Measurements from ENCODE around the gene JARID2. TPM values are rescaled to one million over a fixed set of nuclear protein-coding genes. Genes with fewer than 3 reads are reported as not detected.

Gene JARID2
- total RNA-seq, 2 experiments from 2014 or later: 27.5 to 27.6 TPM

DNA sequence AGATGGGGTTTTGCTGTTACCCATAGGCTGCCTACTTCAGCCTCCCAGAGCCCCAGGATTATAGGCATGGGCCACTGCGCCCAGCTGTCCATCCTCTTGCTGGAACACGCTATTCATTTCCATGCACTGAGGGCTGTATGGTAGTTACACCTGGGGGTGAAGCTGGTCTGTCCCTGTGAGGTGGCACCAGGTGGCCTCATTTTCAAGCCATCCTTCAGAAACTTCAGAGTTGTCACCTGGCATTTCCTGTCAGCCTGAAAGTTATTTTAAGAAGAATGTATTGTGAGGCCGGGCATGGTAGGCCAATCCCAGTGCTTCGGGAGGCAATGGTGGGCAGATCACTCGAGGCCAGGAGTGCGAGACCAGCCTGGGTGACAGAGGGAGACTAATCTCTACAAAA lies 269.4 kb downstream of the JARID2 start:
- Mint-ChIP-seq H3K4me1 (peaks cover 8% of the 10 kb centered on the region), H3K4me3 (no peak overlapping the region), H3K27ac (peak overlapping the region; percentile 74), H3K27me3 (no peaks in the 10 kb centered on the region), H3K36me3 (ENCODE audit: low read depth) (peaks cover 39% of the 10 kb centered on the region), H3K9me3 (no peaks in the 10 kb centered on the region)
- no peak for DNase-seq
- CTCF ChIA-PET: interaction anchor here (1.3 kb wide), 1 partner anchor 16 kb away, joined by 6 read pairs; no protein-coding TSS in a partner anchor
- POLR2A ChIA-PET: no interaction called here

DNA sequence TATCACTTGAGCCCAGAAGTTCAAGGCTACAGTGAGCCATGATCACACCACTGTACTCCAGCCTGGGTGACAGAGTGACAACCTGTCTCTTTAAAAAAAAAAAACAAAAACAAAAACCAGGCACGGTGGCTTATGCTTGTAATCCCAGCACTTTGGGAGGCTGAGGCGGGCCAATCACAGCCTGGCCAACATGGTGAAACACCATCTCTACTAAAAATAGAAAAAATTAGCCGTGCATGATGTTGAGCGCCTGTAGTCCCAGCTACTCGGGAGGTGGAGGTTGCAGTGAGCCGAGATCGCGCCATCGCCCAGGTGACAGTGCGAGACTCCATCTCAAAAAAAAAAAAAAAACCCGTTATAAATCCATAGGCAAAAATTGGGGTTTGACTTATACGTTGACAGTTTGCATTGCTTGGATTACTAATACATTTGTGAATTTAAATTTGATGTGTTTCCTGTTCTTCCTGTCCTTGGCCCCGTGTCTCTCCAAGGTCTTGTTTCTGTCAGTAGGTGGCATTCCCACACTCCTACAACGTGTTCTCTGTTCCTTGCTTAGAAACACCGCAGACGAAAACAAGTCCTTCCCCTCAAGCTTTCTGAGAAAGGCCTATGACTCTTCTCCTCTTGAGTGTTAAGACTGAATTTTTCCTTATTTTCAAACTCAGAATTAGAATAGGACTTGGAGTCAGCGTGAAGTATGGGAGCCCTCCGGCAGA lies 269.9 kb downstream of the JARID2 start:
- ChIA-PET CTCF (no interaction called here), POLR2A (no interaction called here)
- Mint-ChIP-seq H3K4me3 (no peak overlapping the region), H3K36me3 (ENCODE audit: low read depth) (peaks cover 44% of the 10 kb centered on the region), H3K27ac (no peak overlapping the region), H3K27me3 (no peaks in the 10 kb centered on the region), H3K4me1 (peaks cover 8% of the 10 kb centered on the region), H3K9me3 (no peaks in the 10 kb centered on the region)
- no peak for DNase-seq

DNA sequence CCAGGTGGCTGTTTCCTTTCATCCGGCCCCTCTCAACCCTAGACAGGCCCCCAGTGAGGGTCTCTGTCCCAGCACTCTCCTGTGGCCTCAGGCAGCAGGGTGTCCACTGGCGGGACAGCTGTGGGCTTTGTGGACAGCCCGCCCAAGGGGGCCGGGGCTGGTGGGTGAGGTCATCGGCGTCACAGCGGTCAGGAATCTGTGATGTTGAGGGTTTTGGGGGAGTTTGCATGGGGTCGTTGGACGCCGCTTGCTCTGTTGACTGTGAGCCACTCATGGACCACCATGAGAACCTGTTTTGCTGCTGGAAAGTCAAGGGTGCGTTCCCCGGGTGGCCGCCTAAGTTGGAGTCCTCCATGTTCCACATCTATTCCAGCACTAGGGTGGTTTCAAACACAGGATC lies 270.5 kb downstream of the JARID2 start:
- CTCF ChIA-PET: no interaction called here
- H3K27me3 Mint-ChIP-seq: no peaks in the 10 kb centered on the region
- H3K4me1 Mint-ChIP-seq: peaks cover 8% of the 10 kb centered on the region
- H3K27ac Mint-ChIP-seq: no peak overlapping the region
- H3K36me3 Mint-ChIP-seq (ENCODE audit: low read depth): peaks cover 47% of the 10 kb centered on the region
- POLR2A ChIA-PET: no interaction called here
- no peaks in the 10 kb centered on the region for H3K9me3 Mint-ChIP-seq
- DNase-seq: no peak
- no peak overlapping the region for H3K4me3 Mint-ChIP-seq

DNA sequence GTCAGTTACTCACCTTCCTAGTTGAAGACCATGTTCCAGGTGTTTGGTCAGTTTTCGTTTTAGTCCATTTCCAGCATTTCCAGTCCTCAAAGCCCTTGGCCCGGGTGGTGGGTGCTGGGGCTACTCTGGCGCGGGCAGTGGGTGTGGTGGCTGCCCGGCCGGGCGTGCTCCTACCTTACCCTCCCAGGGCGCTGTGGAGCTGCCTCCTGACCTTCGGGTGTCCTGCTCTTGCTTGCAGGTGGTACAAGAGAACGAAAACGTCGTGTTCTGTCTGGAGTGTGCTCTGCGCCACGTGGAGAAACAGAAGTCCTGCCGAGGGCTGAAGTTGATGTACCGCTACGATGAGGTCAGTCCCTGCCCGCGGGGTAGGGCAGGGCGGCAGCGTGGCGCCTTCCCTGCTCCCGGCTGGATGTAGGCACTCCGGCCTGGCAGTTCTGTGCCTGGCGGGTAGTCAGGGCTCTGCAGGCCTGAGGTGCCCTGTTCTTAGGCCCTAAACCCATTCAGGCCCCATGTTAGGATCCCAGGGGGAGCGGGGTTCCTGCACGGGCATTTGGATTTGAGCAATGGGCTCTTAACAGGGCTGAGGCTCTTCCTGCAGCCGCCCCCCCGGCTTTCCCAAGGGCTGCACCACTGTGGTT lies 271.2 kb downstream of the JARID2 start:
- DNase-seq: no peak
- peaks cover 53% of the 10 kb centered on the region for H3K36me3 Mint-ChIP-seq (ENCODE audit: low read depth)
- H3K9me3 Mint-ChIP-seq: no peaks in the 10 kb centered on the region
- H3K27me3 Mint-ChIP-seq: no peaks in the 10 kb centered on the region
- H3K27ac Mint-ChIP-seq: no peak overlapping the region
- ChIA-PET POLR2A (no interaction called here), CTCF (no interaction called here)
- H3K4me3 Mint-ChIP-seq: no peak overlapping the region
- peaks cover 11% of the 10 kb centered on the region for H3K4me1 Mint-ChIP-seq

DNA sequence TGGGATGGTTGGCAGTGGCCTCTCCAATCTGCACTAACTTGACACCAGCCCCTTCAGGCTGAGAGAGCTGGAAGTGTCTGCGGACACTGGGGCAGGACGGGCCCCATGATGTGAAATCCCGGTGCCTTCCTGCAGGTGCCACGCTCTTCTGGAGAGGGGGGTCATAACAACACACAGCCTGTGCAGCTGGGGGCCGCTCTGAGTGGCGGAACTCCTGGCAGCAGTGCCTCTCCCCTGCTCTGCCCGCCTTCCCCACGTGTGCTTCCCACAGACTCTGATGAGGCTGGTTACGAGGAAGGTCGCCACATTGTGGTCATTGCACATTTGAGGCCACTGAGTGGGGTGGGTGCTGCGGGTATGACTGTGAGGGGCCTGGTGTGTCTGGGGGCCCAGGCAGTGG lies 271.7 kb downstream of the JARID2 start:
- Mint-ChIP-seq H3K27me3 (no peaks in the 10 kb centered on the region), H3K27ac (no peak overlapping the region)

DNA sequence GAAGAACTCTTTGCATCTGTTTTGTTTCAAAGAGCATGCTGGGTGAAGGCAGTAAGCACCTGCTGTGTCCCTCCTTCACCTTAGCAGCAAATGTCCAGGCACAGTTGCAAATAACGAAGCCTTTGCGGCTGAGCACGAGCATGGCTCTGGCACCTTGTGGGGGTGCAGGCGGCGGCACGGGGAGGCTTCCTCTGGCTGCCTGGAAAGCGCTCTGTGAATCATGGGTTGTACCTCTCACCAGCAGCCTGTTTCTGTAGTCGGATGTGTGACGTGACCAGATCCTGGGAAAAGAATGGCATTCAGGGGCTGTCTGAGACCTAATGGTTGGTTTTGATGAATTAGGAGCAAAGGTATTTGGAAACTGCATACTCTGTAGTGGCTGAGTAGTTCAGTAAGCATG lies 272.2 kb downstream of the JARID2 start:
- no peak overlapping the region for H3K27ac Mint-ChIP-seq
- no peak overlapping the region for H3K4me3 Mint-ChIP-seq
- H3K27me3 Mint-ChIP-seq: no peaks in the 10 kb centered on the region
- DNase-seq: no peak
- POLR2A ChIA-PET: no interaction called here
- H3K4me1 Mint-ChIP-seq: peaks cover 20% of the 10 kb centered on the region
- CTCF ChIA-PET: interaction anchor here (0.6 kb wide), 1 partner anchor 32 kb away, joined by 3 read pairs; no protein-coding TSS in a partner anchor
- no peaks in the 10 kb centered on the region for H3K9me3 Mint-ChIP-seq
- H3K36me3 Mint-ChIP-seq (ENCODE audit: low read depth): peaks cover 52% of the 10 kb centered on the region

More for the DNA sequence above, 271.7 kb downstream of the JARID2 start:
- no peak overlapping the region for H3K4me3 Mint-ChIP-seq
- peaks cover 53% of the 10 kb centered on the region for H3K36me3 Mint-ChIP-seq (ENCODE audit: low read depth)
- ChIA-PET CTCF (no interaction called here), POLR2A (no interaction called here)
- no peaks in the 10 kb centered on the region for H3K9me3 Mint-ChIP-seq
- no peak for DNase-seq
- H3K4me1 Mint-ChIP-seq: peaks cover 17% of the 10 kb centered on the region

DNA sequence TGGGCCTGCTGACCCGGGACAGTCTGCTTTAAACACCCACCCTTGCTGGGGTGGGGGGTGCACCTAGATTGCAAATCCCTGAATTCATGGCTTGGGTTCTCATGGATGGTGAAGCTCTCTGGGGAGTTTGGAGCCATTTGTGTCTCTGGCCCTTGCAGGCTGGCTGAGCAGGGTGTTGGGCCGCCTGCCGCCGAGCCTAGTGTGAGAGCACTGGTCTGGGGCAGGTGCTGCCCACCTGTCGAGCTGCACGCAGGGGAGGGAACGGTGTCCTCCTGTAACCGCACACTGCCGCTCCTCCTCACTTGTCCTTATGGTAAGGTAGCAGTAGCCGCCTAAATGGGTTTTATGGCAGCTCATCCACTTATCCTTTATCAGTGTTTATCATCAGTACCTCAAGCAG lies 273.0 kb downstream of the JARID2 start:
- Mint-ChIP-seq H3K36me3 (ENCODE audit: low read depth) (peaks cover 56% of the 10 kb centered on the region), H3K4me1 (peaks cover 20% of the 10 kb centered on the region), H3K27ac (peak overlapping the region; percentile 79), H3K27me3 (no peaks in the 10 kb centered on the region), H3K9me3 (no peaks in the 10 kb centered on the region), H3K4me3 (no peak overlapping the region)
- ChIA-PET POLR2A (no interaction called here), CTCF (interaction anchor here (0.7 kb wide), 1 partner anchor 1398 kb away, joined by 3 read pairs; no protein-coding TSS in a partner anchor)
- no peak for DNase-seq

DNA sequence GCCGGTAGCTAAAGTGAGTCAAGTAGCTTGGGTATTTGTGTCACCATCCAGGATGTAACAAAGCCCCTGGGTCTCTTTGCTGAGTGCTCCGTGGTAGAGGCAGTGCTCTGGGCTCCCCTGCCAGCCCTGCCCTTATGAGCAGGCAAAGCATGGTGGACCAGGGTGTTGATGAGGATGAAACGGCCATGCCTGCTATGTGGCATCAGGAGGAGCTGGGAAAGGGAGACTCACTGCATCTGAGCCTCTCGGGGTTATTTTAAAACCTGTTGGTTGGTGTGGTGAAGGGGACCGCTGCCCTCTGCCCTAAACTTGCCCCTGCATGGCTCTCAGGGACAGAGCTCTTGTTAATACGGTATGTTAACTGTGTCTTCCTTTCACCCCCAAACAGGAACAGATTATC lies 273.8 kb downstream of the JARID2 start:
- H3K27me3 Mint-ChIP-seq: no peaks in the 10 kb centered on the region
- H3K4me1 Mint-ChIP-seq: peaks cover 16% of the 10 kb centered on the region
- H3K36me3 Mint-ChIP-seq (ENCODE audit: low read depth): peaks cover 55% of the 10 kb centered on the region
- no peaks in the 10 kb centered on the region for H3K9me3 Mint-ChIP-seq
- DNase-seq: no peak
- H3K4me3 Mint-ChIP-seq: no peak overlapping the region
- POLR2A ChIA-PET: no interaction called here
- H3K27ac Mint-ChIP-seq: no peak overlapping the region
- CTCF ChIA-PET: interaction anchor here (0.7 to 1.2 kb wide), 3 partner anchors 8 to 1398 kb away, joined by 3 to 5 read pairs (median 3); no protein-coding TSS in a partner anchor

DNA sequence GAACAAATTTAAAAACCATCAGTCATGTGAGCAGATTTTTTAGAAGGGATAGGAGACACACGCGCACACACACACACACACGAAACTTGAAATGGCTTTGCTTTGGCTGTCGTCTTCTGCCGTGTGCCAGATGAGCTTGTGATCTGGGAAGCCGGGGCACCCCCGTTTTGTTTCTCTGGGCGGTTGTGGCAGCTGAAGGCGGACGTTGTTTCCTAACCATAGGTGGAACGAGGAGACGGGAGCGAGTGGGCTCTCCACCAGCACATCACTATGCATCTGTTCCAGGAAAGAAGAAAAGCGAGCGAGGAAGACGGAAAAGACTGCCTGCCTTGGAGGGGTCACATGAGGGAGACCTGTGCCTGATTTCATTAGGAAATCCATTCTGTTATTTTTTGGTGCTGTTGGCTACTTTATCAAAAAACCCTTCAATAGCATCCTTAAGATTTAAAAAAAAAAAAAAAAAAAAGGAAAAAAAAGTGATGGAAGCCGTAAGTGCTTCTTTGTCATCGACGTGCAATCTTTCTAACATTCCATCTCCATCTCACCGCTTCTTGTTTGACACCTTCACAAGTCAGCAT lies 274.8 kb downstream of the JARID2 start:
- peaks cover 12% of the 10 kb centered on the region for H3K4me1 Mint-ChIP-seq
- POLR2A ChIA-PET: no interaction called here
- H3K9me3 Mint-ChIP-seq: no peaks in the 10 kb centered on the region
- no peak overlapping the region for H3K4me3 Mint-ChIP-seq
- no peak for DNase-seq
- H3K27me3 Mint-ChIP-seq: no peaks in the 10 kb centered on the region
- CTCF ChIA-PET: interaction anchor here (0.8 to 1.2 kb wide), 2 partner anchors 9 to 122 kb away, joined by 3 to 5 read pairs; no protein-coding TSS in a partner anchor
- no peak overlapping the region for H3K27ac Mint-ChIP-seq
- H3K36me3 Mint-ChIP-seq (ENCODE audit: low read depth): peaks cover 56% of the 10 kb centered on the region

DNA sequence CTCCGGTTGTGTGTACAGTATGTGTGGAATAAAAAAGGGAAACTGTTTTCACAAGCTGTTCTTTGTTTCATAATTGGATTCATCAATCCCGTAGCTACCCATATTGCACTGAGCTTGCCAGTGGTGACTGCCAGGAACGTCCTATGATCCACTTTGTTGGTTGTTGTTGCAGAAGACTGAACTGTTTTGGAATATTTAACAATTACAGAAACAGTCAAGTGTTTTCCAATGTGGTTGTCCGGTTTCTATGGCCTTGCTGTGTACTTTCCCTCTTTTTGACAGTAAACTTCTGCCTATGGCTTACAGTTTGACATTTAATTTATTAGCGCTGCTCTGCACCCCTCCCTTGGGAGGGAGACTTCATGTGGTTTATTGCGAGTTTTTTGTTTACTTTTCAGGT lies 275.7 kb downstream of the JARID2 start:
- H3K4me3 Mint-ChIP-seq: no peak overlapping the region
- ChIA-PET CTCF (no interaction called here), POLR2A (no interaction called here)
- peaks cover 4% of the 10 kb centered on the region for H3K9me3 Mint-ChIP-seq
- peaks cover 59% of the 10 kb centered on the region for H3K36me3 Mint-ChIP-seq (ENCODE audit: low read depth)
- no peak for DNase-seq
- H3K4me1 Mint-ChIP-seq: peaks cover 16% of the 10 kb centered on the region
- no peak overlapping the region for H3K27ac Mint-ChIP-seq
- no peaks in the 10 kb centered on the region for H3K27me3 Mint-ChIP-seq

DNA sequence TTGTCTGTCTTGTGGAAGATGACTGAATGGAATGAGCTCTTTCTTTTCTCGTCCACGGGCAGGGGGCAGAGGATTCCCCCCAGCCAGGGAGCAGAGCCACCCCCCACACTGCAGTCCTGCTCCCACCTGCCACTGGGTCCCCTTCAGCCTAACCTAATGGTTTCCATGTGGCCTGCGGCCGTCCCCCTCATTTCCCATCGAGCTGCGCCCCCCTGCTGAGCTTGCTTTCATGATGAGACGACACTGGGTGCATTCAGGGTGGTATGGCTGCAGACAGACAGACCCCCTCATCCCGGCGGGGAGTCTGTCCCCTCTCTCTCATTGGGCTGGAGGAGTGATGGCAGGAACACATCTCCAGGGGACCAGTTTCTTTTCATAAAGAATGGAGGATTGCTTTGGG lies 276.2 kb downstream of the JARID2 start:
- POLR2A ChIA-PET: no interaction called here
- peaks cover 62% of the 10 kb centered on the region for H3K36me3 Mint-ChIP-seq (ENCODE audit: low read depth)
- peaks cover 4% of the 10 kb centered on the region for H3K9me3 Mint-ChIP-seq
- H3K27me3 Mint-ChIP-seq: no peaks in the 10 kb centered on the region
- H3K4me3 Mint-ChIP-seq: no peak overlapping the region
- H3K4me1 Mint-ChIP-seq: peaks cover 19% of the 10 kb centered on the region
- no peak overlapping the region for H3K27ac Mint-ChIP-seq
- no peak for DNase-seq
- CTCF ChIA-PET: no interaction called here

DNA sequence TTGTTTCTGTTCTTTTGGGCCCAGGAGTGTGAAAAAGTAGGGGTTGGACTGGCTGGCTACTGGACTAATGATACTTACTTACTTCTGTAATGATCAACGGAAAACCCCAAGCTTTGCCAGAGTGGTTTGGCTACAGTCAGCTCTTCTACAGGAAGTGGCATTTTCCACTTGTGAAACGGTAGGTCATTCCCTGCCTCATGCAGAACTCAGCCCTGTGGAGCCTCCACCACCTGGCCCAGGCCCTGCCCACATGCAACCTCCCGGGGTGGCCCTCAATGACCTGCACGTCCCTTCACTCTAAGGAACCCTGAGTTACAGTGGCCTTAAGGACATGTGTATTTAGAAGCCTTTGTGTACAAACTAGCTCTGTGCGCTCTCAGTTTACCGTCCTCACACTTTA lies 276.6 kb downstream of the JARID2 start:
- Mint-ChIP-seq H3K27ac (no peak overlapping the region), H3K4me1 (peaks cover 19% of the 10 kb centered on the region), H3K9me3 (peaks cover 4% of the 10 kb centered on the region), H3K36me3 (ENCODE audit: low read depth) (peaks cover 64% of the 10 kb centered on the region), H3K27me3 (no peaks in the 10 kb centered on the region), H3K4me3 (no peak overlapping the region)
- DNase-seq: no peak
- ChIA-PET CTCF (interaction anchor here (1.1 kb wide), 1 partner anchor 19 kb away, joined by 3 read pairs; no protein-coding TSS in a partner anchor), POLR2A (no interaction called here)

DNA sequence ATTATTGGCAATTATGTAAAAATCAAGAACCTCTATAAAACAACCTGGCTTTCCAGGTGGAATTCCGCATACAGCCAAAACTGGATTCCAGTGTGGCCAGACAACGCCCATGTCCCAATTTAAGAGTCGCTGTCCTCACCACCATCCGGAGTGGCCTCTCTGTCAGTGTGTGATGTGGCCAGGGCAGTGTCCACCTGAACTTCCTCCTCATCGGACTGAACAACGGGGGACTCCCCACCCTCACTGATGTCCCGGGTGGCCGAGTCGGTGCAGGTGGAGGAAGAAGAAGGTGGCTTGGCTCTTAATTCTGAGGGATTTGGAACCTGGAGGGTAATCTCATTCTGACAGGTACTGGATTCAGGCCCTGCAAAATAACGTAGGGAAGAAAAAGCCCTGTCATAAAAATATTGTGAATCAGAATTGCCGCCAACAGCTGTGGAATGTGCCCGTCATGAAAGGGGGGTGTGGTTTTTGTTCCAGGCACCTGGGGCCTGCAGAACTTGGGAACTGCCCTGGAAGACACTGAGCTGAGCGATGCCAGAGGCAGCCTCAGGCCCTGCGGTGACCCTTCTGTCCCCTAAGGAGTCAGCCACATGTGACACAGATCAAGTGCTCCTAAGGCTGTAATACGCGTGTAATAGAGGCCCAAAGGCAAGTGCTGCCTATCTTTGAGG lies 277.1 kb downstream of the JARID2 start:
- ChIA-PET POLR2A (no interaction called here), CTCF (interaction anchor here (1.1 kb wide), 1 partner anchor 19 kb away, joined by 3 read pairs; no protein-coding TSS in a partner anchor)
- Mint-ChIP-seq H3K36me3 (ENCODE audit: low read depth) (peaks cover 69% of the 10 kb centered on the region), H3K27ac (no peak overlapping the region), H3K4me1 (peaks cover 19% of the 10 kb centered on the region), H3K27me3 (no peaks in the 10 kb centered on the region), H3K9me3 (peaks cover 4% of the 10 kb centered on the region), H3K4me3 (no peak overlapping the region)
- DNase-seq: no peak

All from activated CD4-positive, alpha-beta T cell treated with anti-CD3 and anti-CD28 coated beads, Interleukin-2, amount 10 ng/mL, durations not matched to agents 7 days and 5 days (primary cell).